HEK293 (cell line): Measurements from ENCODE around the gene CUEDC1.

Experiments
- ATF2 ChIP-seq: fragments of 450-650 bp; formaldehyde crosslinking; IDR thresholded peaks from 2 replicates; pipeline ENCODE4 v1.5.1; 2016; ENCODE audit warnings: missing biosample characterization, missing genetic modification characterization, low read depth
- CTCF ChIP-seq: fragments of 450-650 bp; formaldehyde crosslinking; IDR thresholded peaks from 2 replicates; pipeline ENCODE4 v1.5.1; 2016; ENCODE audit warnings: missing biosample characterization, missing genetic modification characterization
- PRDM10 ChIP-seq: fragments of 450-650 bp; formaldehyde crosslinking; IDR thresholded peaks from 2 replicates; pipeline ENCODE4 v1.5.1; 2016; ENCODE audit warnings: missing biosample characterization, missing genetic modification characterization
- REST ChIP-seq: fragments of 450-650 bp; formaldehyde crosslinking; IDR thresholded peaks from 2 replicates; pipeline ENCODE4 v1.5.1; 2016; ENCODE audit warnings: missing biosample characterization, missing genetic modification characterization
- SP2 ChIP-seq: fragments of 450-650 bp; formaldehyde crosslinking; IDR thresholded peaks from 2 replicates; pipeline ENCODE4 v1.5.1; 2016; ENCODE audit warnings: missing biosample characterization, missing genetic modification characterization
- YY1 ChIP-seq: fragments of 450-650 bp; formaldehyde crosslinking; IDR thresholded peaks from 2 replicates; pipeline ENCODE4 v1.5.1; 2018; ENCODE audit warnings: missing biosample characterization, missing genetic modification characterization
- ZBTB20 ChIP-seq: fragments of 450-650 bp; formaldehyde crosslinking; IDR thresholded peaks from 2 replicates; pipeline ENCODE4 v1.5.1; 2016; ENCODE audit warnings: missing biosample characterization, missing genetic modification characterization
- ZNF169 ChIP-seq: fragments of 450-650 bp; formaldehyde crosslinking; IDR thresholded peaks from 2 replicates; pipeline ENCODE4 v1.5.1; 2016; ENCODE audit warnings: missing biosample characterization, missing genetic modification characterization
- ZNF239 ChIP-seq: fragments of 450-650 bp; formaldehyde crosslinking; IDR thresholded peaks from 2 replicates; pipeline ENCODE4 v1.5.1; 2016; ENCODE audit warnings: missing biosample characterization, missing genetic modification characterization
- ZNF280C ChIP-seq: fragments of 450-650 bp; formaldehyde crosslinking; IDR thresholded peaks from 2 replicates; pipeline ENCODE4 v1.5.1; 2016; ENCODE audit warnings: missing biosample characterization, missing genetic modification characterization
- ZNF362 ChIP-seq: fragments of 450-650 bp; formaldehyde crosslinking; IDR thresholded peaks from 2 replicates; pipeline ENCODE4 v1.5.1; 2016; ENCODE audit warnings: missing biosample characterization, missing genetic modification characterization
- ZNF791 ChIP-seq: fragments of 450-650 bp; formaldehyde crosslinking; IDR thresholded peaks from 2 replicates; pipeline ENCODE4 v1.5.1; 2016; ENCODE audit warnings: missing biosample characterization, missing genetic modification characterization

GRCh38 chr17:57862694-57863667 is 92.2 kb downstream of the CUEDC1 start:
- no peak for TF ChIP-seq ZNF169 (tag by site-specific recombination)
- no peak for TF ChIP-seq CTCF
- TF ChIP-seq ZBTB20 (tag by site-specific recombination) = no peak
- no peak for TF ChIP-seq ZNF280C (tag by site-specific recombination)
- no peak for TF ChIP-seq ZNF791 (tag by site-specific recombination)
- no peak for TF ChIP-seq ATF2 (tag by site-specific recombination)
- no peak; the same call in 1 of the 2 replicates for TF ChIP-seq SP2 (tag by site-specific recombination)
- no peak for TF ChIP-seq PRDM10 (tag by site-specific recombination)
- TF ChIP-seq ZNF239 (tag by site-specific recombination) = no peak
- no peak for TF ChIP-seq ZNF362 (tag by site-specific recombination)
- TF ChIP-seq YY1 (tag by site-specific recombination) = no peak
- TF ChIP-seq REST = no peak
